AG04450 (cell line): Measurements from ENCODE around the gene MBD6. TPM values are rescaled to one million over a fixed set of nuclear protein-coding genes. Genes with fewer than 3 reads are reported as not detected.
"Not testable (repeated sequence)": the region's sequence is repeated elsewhere in the genome, so short reads cannot be mapped to it uniquely, and the experiment has no call there.

Experiments
- CTCF ChIA-PET: fragments of 300-600, 350-600 bp; formaldehyde crosslinking; extraction: SDS; loops from one replicate; lab custom pipeline; 2022; ENCODE audit warnings: antibody characterized with exemption, inconsistent platforms; lab: Charles Lee
- POLR2A ChIA-PET: fragments of 350-600 bp; formaldehyde crosslinking; extraction: SDS; loops from one replicate; lab custom pipeline; 2021; ENCODE audit warnings: antibody characterized with exemption, inconsistent platforms; lab: Yijun Ruan, JAX
- DNase-seq: peaks from one replicate; pipeline ENCODE4 v3.0.0-alpha.2; 2011; ENCODE audit warnings: low read depth, low spot score
- H3K27ac ChIP-seq: one replicate; pipeline ENCODE4 v1.5.1; 2012; ENCODE audit warnings: low read depth, low read length, control low read depth
- H3K27me3 ChIP-seq: one replicate; pipeline ENCODE4 v1.6.0; 2012; ENCODE audit warnings: low read length; ENCODE audit not compliant: control insufficient read depth, insufficient read depth
- H3K4me3 ChIP-seq: 2 replicates; pipeline ENCODE4 v1.5.1; 2011; ENCODE audit warnings: mild to moderate bottlenecking, low read depth, low read length, control low read depth
- H3K9me3 ChIP-seq: 2 replicates; pipeline ENCODE4 v1.5.1; 2012; ENCODE audit warnings: low read length; ENCODE audit not compliant: control insufficient read depth, insufficient read depth
- CTCF ChIP-seq: IDR thresholded peaks from 2 replicates; pipeline ENCODE4 v1.5.1; 2011; ENCODE audit warnings: low read depth, low read length, control low read depth, inconsistent platforms
- polyA plus RNA-seq: library from polyadenylated mRNA; depleted of rRNA; stranded (reverse); fragments of >200 nt; gene quantifications from 2 replicates; pipeline ENCODE4 v1.2.3, GENCODE V29; 2011

MBD6 gene
- polyA plus RNA-seq, 1 experiment = 3.3 TPM

GRCh38 chr12:57560516-57560915 lies 37.9 kb downstream of the MBD6 start:
- Histone ChIP-seq H3K4me3 (no peak overlapping the region), H3K27ac (no peak overlapping the region), H3K27me3 (peaks cover 15% of the 10 kb centered on the region), H3K9me3 (no peaks in the 10 kb centered on the region)
- no peak for TF ChIP-seq CTCF
- DNase-seq = no peak
- CTCF ChIA-PET = no interaction called here
- POLR2A ChIA-PET = no interaction called here

- CTCF ChIA-PET, H3K4me3 ChIP-seq, DNase-seq, H3K9me3 ChIP-seq, H3K27ac ChIP-seq, POLR2A ChIA-PET: not testable (repeated sequence)
- H3K27me3 ChIP-seq = peaks cover 15% of the 10 kb centered on the region
Measured at GRCh38 chr12:57561117-57561516, 38.5 kb downstream of the MBD6 start.

GRCh38 chr12:57563358-57563757 lies 40.7 kb downstream of the MBD6 start:
- no peak overlapping the region for H3K27ac ChIP-seq
- H3K9me3 ChIP-seq = no peaks in the 10 kb centered on the region
- ChIA-PET POLR2A (no interaction called here), CTCF (interaction anchor here (1.1 to 2.1 kb wide), 2 partner anchors 8 to 19 kb away, joined by 8 to 11 read pairs; no protein-coding TSS in a partner anchor)
- H3K27me3 ChIP-seq = peaks cover 15% of the 10 kb centered on the region
- no peak for DNase-seq
- no peak for TF ChIP-seq CTCF
- H3K4me3 ChIP-seq = no peak overlapping the region

GRCh38 chr12:57564178-57564740 lies 41.6 kb downstream of the MBD6 start:
- CTCF ChIA-PET = interaction anchor here (2.1 kb wide), 1 partner anchor 19 kb away, joined by 11 read pairs; no protein-coding TSS in a partner anchor
- DNase-seq = no peak
- Histone ChIP-seq H3K27ac (no peak overlapping the region), H3K27me3 (peaks cover 21% of the 10 kb centered on the region), H3K4me3 (no peak overlapping the region), H3K9me3 (no peaks in the 10 kb centered on the region)
- no peak for TF ChIP-seq CTCF
- POLR2A ChIA-PET = interaction anchor here (0.6 kb wide), 1 partner anchor 12 kb away, joined by 4 read pairs; no protein-coding TSS in a partner anchor

- TF ChIP-seq CTCF = no peak
- DNase-seq = no peak
- ChIA-PET POLR2A (no interaction called here), CTCF (no interaction called here)
- H3K4me3 ChIP-seq = no peak overlapping the region
- peaks cover 26% of the 10 kb centered on the region for H3K27me3 ChIP-seq
- H3K9me3 ChIP-seq = no peaks in the 10 kb centered on the region; the same call in 1 of the 2 replicates
- no peak overlapping the region for H3K27ac ChIP-seq
Measured at GRCh38 chr12:57568838-57569237, 46.2 kb downstream of the MBD6 start.
